HG03196 (cell line): ENCODE data around the gene EFS.
"Not testable (repeated sequence)": the region's sequence is repeated elsewhere in the genome, so short reads cannot be mapped to it uniquely, and the experiment has no call there.

Experiments used
- ATAC-seq: cut with Tn5 transposase; IDR thresholded peaks from one replicate; pipeline ENCODE4 v1.9.1; 2021; ENCODE audit not compliant: unreplicated experiment

The EFS gene

DNA sequence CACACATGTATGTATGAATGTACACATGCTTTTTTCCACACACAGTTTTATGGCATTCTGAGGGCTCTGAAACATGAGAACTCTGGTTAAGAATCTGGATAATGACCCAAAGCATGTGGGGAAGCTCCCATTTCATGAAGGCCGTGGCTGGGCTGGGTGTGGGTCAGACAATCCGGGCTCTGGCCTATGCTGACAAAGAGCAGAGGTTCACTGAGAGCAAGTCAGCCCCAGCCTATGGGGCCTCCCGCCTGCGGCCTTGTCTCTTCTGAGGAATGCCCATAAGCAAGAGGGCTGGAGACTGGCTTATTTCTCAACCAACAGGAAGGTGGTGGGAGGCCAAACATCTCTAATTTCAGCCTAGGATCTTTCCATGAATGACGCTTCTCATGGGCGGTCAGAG lies 34.6 kb upstream of the EFS start:
- no peak for ATAC-seq

DNA sequence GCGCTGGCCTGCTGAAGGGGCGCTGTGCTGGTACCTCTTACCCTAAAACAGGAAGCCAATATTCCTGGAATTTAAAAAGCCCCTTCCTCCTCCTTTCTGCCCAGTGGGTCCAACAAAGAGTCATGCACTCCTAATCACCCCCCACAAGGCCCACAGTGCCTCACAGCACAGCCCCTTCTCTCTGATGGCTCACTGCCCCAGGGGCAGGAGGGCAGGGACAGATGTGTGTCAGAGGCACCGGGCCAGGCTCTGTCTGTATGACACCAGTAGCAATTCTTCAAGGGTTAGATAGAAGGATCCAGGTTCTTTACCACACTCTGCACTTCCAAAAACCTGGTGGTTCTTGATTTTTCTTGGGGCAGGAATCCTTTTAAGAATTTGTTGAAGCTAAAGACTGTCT lies 34.2 kb upstream of the EFS start:
- no peak for ATAC-seq

- no peak for ATAC-seq
These were observed 33.4 kb upstream of the EFS start for GRCh38 chr14:23398348-23398747.

DNA sequence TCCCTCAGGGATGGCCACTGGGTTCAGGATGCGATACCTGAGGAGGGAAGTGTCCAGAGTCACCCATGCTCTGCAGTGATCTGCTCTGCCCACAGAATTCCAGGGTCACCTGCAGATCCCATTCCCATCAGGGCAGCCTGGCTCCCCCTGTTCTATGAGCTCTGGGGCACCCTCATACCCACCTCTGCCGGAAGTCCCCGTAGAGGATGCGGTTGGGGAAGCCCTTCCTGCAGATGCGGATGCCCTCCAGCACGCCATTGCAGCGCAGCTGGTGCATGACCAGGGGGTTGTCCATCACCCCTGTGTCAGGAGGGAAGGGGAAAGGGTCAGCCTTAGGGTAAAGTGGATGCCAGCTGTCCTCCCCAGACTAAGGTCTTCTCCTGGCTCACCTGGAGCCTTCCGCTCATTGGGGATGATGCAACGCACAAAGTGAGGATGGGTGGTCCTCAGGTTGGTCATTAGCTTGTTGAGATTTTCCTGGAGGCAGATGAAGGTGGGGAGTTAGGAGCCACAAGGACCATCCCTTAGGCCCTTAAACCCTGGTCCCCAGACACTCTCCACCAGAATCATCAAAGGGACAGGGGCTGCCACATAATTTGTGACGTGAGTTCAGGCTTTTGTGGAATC lies 31.9 kb upstream of the EFS start:
- no peak for ATAC-seq

- no peak for ATAC-seq
These were observed 31.2 kb upstream of the EFS start for GRCh38 chr14:23396126-23396525.

DNA sequence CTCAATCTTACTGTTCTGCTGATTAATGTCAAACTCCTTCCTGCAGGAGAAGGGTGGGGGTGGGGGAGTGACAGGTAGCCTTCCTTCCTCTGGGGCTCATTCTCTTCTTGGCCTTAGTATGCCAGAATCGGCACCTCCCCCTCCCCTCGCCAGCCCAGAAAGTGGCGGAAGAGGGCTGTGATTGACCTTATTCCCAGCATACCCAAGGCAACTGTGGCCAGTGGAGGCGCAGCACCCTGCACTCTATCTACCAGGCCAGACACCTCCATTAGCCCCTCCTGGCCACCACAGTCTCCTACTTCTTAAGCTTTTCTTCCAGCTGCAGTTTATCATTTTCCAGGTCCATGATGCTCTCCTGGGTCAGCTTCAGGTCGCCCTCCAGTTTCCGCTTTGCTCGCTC lies 27.6 kb upstream of the EFS start:
- no peak for ATAC-seq

GRCh38 chr14:23389871-23390270 lies 24.9 kb upstream of the EFS start:
- ATAC-seq = not testable (repeated sequence)

- no peak for ATAC-seq
These were observed 24.4 kb upstream of the EFS start for GRCh38 chr14:23389396-23389795.

DNA sequence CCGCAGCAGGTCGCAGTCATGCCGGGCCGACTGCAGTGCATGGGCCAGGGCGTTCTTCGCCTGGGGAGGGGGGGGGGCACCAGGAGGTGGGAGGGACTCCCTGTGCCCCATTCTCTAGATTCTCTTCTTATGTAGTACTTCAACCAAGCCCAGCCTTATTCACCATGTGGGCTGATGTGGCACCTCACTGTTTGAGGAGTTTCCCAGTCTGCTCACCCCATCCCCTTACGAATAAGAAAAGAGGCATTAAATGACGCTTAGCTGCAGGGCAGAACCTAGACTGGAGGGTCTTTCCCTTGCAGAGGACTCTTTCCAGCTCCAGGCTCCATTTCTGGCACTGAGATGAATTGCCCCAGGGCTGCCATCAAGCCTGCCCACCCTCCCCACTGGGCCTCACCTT lies 24.0 kb upstream of the EFS start:
- ATAC-seq = no peak

DNA sequence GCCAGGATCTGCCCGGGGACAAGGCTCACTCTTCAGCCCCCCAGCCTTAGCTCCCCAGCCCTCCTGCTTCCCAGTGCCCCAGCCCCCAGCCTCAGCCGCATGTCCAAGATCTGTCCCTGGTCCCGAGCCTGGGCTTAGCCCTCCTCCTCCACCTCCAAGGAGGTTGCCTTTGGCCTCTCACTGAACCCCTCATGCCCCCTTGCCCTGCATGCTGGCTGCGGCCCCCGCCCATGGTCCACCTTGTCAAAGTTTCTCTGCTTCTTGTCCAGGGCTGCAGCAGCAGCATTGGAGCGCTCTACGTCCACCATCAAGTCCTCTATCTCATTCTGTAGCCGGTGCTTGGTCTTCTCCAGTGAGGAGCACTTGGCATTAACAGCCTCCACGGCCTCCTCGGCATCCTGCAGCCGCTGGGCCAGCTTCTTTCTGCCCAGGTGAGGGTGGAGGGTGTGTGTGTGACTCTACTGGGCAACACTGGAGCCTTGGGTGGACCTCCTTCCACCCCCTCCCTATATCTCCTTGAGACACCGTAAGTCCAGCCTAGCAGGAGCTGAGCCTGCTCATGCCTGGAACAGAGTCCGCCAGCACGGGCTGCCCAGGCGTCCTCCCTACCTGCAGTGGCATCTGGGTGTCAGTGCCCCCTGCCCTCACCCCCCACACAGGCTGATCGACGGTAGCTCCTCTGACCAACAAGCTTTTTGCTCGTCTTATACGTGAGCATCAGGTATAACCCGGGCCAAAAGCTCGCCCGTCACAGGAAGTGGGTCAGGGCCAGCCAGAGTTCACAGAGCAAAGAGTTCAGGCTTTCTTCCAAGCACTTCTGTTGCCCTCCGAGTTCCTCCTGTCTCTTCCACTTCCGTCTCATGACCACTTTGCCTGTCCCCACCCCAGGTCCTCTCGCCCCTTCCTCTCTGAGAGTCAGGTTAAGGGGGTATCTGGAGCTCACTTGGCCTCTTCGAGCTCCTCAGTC lies 23.2 kb upstream of the EFS start:
- ATAC-seq = no peak

DNA sequence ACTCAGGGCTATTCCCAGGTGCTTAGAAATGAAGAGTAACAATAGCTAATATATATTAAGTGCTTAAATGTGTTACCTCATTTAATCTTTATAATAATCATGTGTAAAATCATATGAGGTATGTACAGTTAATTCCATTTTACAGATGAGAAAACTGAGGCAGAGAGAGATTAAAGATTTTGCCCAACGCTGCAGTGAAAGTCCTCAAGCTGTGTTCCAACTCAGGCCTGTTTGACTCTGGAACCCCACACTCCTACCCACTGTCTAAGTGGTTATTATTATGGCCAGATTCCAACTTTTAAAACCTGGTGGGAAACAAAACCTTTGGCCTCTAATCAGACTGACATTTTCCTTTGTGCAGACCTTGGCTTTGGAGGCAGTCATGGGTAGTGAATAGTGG lies 22.0 kb upstream of the EFS start:
- ATAC-seq = no peak

- ATAC-seq = not testable (repeated sequence)
These were observed 21.3 kb upstream of the EFS start for GRCh38 chr14:23386266-23386657.

DNA sequence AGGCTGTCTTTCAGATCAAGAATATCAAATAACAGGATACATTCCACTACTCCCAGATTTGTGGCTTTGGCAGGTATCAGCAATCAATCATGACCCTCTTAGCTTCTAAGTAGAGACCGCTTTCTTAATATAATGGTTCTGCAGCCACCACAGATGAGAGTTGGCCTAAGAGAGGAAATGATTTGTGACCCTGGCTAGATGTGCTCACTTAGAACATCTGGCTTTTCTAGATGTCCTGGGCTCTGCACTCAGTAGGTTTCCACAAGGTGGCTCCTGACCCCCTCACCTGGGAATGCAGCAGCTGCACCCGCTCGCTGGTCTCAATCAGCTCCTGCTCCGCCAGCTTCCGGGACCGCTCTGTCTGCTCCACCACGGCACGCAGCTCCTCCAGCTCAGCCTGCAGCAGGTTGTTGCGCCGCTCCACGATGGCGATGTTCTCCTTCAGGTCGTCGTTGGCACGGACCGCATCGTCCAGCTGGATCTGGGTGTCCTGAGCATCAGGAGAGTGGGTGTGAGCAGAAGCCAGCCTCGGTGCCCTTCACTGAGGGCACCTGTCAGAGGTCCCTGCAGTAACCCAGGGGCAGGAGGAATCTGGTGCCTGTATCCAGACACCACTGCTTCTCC lies 20.8 kb upstream of the EFS start:
- no peak for ATAC-seq

- no peak for ATAC-seq
These were observed 20.3 kb upstream of the EFS start for GRCh38 chr14:23385244-23385641.

DNA sequence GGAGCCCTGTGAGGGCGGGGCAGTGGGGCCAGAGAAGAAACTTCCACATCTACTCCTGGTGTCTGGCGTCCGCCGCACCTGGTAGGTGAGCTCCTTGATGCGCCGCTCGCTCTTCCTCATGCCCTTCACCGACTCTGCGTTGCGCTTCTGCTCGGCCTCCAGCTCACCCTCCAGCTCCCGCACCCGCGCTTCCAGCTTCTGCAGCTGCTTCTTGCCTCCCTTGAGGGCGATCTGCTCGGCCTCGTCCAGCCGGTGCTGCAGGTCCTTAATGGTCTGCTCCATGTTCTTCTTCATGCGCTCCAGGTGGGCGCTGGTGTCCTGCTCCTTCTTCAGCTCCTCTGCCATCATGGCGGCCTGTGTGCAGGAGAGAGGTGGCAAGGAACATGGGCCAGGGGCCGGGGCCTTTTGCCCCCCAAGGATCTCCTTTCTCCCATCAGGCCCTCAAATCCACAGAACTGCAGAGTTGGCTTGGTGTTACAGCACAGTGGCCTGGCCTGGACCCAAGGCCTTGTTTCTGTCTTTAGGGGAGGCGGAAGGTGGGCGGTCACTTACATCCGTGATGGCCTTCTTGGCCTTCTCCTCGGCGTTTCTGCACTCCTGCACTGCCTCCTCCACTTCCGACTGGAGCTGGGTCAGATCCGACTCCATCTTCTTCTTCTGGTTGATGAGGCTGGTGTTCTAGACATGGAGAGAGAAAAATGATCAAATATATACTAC lies 19.6 kb upstream of the EFS start:
- no peak for ATAC-seq

DNA sequence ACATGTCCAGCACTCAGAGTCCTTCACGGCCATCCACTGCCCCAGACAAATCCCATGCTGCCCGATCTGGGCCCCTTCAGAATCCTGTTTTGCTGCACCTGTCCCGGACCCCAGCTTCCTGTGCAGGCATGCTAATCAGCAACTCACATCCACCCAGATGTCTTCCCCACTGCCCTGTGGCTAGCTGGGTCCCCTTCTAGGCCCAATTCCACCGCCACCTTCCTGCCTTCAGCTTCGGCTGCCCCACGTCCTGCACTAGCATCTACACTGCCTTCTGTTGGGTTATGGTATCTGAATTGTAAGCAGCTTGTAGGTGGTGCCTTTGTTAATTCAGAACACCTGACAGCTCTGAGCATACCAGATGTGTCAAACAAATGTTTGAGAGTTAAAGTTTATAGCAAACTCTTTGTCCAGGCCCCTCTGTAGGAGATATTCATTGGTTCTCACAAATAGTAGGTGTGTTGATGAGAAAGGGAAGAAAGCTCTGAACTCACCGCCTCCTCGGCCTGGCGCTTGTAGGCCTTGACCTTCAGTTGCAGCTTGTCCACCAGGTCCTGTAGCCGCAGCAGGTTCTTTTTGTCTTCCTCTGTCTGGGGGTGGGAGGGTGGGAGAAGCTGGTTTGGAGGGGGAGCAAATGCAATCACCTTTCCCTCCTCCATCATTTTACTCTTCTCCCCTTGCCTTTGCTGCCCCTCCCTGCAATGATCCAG lies 17.9 kb upstream of the EFS start:
- ATAC-seq = no peak

DNA sequence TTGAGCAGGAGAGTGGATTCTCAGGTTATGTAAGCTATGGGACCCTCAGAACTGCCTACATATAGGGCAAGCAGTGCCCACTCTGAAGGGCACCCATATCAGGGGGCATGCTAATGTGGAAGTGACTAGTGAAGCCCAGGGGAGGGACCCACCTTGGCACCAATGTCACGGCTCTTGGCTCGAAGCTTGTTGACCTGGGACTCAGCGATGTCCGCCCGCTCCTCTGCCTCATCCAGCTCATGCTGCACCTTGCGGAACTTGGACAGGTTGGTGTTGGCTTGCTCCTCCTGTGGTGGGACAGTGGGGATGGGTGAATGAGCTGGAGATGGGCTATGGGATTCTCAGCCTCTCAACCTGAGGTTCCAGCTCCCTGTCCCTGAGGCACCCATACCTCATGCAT lies 17.3 kb upstream of the EFS start:
- no peak for ATAC-seq

GRCh38 chr14:23381871-23382270 lies 16.9 kb upstream of the EFS start:
- ATAC-seq = no peak

- no peak for ATAC-seq
These were observed 16.0 kb upstream of the EFS start for GRCh38 chr14:23380976-23381375.

DNA sequence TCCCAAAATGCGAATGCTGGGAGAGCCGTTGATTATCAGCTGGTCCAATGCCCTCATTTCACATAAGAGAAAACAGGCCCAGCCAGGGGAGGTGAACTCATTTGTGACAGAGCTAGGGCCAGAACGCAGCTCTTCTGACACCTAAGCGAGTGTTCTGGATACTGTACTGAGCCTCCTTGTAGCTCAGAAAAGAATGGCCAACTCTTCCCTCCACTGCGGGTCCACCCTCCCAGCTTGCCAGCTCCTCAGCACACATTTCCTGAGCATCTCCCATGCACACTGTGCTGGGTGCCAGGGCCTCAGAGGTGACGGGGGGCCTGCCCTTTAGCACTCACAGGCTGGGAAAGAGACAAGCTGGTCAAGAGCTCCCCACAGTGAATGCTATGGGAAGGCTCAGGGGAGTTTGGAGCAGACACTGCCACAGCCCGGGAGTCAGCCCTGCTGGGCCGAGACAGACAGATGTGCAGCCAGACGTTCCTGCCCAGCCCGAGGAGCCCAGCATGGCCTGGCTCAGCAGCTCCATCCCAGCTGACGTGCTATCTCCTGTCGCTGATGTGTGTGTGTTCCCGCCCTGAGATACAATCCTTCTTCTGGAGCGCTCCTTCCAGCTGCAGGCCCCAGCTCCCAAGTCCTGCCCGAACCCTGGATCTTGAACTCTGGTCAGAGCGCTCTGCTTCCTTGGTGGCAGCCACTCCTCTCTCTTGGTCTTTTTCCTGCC lies 15.4 kb upstream of the EFS start:
- no peak for ATAC-seq
